Fibroblast of villous mesenchyme (primary cell): ENCODE measurements around the gene PRKAR2B. TPM values are rescaled to one million over a fixed set of nuclear protein-coding genes. Genes with fewer than 3 reads are reported as not detected.
A peak's percentile ranks its signal among the peaks of the same experiment; 100 is the strongest.
"Not testable (repeated sequence)": the region's sequence is repeated elsewhere in the genome, so short reads cannot be mapped to it uniquely, and the experiment has no call there.

Source experiments
- DNase-seq: peaks from one replicate; pipeline ENCODE4 v3.0.0-alpha.2; 2010; ENCODE audit warnings: low read depth
- H3K4me3 ChIP-seq: 2 replicates; pipeline ENCODE4 v1.5.1; 2011; ENCODE audit warnings: low read depth, mild to moderate bottlenecking, low read length
- total RNA-seq: library from RNA; depleted of rRNA; stranded (reverse); fragments of >200 nt; gene quantifications from 2 replicates; pipeline ENCODE4 v1.2.3, GENCODE V29; 2012
- TF ChIP-seq, protein P1 (sequence below): IDR thresholded peaks from 2 replicates; pipeline ENCODE4 v1.5.1; 2012; ENCODE audit warnings: low read depth, mild to moderate bottlenecking, low read length; ENCODE audit not compliant: insufficient read depth

Gene PRKAR2B
- total RNA-seq, 1 donor = 3.9 TPM

DNA sequence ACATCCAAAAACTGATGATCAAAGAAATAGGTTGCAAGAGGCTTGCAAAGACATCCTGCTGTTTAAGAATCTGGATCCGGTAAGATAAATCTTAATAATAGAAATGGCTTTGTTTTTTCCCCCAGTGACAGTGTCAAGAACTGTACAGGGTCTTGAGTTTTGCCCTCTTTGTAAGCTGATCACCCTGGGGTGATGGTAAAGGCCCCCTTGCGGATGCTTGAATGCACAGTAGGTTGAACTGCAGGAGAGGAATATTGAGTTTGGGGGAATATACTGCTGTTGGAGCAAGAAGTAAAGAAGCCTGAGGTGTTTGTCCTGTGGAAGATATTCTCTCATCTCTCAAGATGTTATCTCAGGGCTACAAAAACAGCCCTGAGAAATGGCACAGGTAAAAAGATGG is 83.7 kb downstream of the PRKAR2B start:
- no peak overlapping the region for H3K4me3 ChIP-seq
- TF ChIP-seq, protein P1, sequence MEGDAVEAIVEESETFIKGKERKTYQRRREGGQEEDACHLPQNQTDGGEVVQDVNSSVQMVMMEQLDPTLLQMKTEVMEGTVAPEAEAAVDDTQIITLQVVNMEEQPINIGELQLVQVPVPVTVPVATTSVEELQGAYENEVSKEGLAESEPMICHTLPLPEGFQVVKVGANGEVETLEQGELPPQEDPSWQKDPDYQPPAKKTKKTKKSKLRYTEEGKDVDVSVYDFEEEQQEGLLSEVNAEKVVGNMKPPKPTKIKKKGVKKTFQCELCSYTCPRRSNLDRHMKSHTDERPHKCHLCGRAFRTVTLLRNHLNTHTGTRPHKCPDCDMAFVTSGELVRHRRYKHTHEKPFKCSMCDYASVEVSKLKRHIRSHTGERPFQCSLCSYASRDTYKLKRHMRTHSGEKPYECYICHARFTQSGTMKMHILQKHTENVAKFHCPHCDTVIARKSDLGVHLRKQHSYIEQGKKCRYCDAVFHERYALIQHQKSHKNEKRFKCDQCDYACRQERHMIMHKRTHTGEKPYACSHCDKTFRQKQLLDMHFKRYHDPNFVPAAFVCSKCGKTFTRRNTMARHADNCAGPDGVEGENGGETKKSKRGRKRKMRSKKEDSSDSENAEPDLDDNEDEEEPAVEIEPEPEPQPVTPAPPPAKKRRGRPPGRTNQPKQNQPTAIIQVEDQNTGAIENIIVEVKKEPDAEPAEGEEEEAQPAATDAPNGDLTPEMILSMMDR = no peak
- DNase-seq = no peak

DNA sequence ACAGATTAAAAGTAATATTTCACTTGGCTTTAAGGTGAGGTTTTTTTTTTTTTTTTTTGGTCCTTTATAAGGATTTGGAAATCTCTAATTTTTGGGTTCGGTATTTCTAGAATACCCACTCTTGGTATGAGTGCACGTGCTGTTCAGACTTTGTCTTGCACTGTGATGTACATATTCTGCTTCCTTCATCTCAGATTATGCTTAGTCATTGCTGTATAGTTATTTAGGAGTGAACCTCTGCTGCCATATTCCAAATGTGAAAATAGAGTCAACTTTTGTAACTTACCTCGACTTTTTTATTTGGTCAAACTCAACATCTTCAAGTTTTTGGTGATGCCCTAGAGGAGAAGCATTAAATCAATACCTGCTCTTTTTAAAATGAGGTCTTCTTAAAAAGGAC is 84.2 kb downstream of the PRKAR2B start:
- DNase-seq = no peak
- H3K4me3 ChIP-seq = no peak overlapping the region
- TF ChIP-seq, protein P1 = no peak

DNA sequence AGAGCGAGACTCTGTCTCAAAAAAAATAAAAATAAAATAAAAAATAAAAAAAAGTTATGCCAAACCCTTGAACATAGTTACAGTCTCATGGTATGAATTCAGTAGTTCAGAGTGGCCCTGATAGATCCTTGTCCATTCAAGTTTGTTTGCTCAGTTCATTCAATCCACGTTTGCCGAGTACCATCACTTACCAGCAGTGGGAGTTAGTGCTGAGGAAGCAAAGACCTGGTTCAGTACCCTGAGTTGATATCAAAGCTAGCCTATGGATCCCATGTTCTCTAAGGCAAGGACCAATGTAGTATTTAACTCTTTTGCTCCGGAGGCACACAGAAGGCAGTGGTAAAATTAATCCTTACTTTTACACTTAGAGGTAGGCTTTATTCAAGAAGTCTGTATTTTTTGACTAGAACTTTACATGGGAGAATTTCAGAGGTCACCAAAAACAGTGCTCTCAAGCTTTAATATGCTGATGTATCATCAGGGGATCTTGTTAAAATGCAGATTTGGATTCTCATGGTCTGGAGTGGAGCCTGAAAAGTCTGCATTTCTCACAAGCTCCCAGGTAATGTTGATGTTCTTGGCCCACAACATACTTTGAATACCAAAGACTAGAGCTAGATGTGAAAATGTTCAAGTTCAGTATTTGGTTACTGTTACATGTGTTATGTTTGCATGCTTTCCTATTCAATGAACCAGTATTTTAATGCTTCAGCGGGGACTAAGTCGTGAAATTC is 86.1 kb downstream of the PRKAR2B start:
- DNase-seq = no peak
- TF ChIP-seq, protein P1 = peak; percentile 21
- H3K4me3 ChIP-seq = no peak overlapping the region

DNA sequence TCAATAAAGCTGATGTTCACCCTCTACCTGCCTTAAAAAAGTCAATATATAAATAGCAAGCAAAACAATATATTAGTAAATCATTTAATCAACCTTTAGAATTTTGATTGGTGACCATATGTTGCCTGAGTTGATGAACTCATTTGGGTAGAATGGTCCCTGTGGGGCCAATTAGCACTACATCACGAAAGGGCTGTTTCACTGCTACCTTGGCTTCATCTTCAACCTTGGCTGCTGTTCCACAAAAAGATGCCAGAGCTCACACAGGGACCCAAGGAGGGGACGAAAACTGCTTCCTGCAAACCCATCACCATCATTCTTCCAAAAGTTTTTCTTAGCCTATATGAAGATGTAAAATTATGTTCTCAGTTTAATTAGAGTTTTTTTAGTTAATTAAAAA is 88.9 kb downstream of the PRKAR2B start:
- no peak for DNase-seq
- TF ChIP-seq, protein P1 = no peak
- H3K4me3 ChIP-seq = no peak overlapping the region

DNA sequence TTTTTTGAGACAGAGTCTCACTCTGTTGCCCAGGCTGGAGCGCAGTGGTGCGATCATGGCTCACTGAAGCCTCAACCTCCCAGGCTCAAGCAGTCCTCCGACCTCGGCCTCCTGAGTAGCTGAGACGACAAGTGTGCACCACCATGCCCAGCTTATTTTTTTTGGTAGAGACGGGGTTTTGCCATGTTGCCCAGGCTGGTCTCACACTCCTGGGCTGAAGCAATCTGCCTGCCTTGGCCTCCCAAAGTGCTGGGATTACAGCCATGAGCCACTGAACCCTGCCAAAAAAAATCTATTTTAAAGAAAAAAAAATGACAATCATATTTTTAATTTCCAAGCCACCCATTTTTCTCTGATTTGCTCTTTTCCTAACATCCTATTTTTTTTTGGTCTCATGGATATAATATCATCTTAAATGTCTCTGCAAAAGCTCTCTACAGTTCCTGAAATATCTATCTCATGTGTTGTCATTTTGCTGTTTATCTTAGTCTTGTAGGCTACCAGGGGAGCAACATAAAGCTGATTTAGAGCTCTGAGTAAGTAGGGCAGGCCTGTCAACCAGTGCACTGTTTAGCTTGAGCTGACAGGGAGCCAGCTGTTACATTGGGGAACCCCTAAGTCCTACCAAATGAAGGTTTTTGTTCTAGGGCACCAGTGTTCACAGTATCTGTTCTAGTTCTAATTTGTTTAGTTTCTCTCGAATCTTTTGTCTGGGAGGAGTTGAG is 94.4 kb downstream of the PRKAR2B start:
- peak; percentile 64 for DNase-seq
- TF ChIP-seq, protein P1 = no peak

DNA sequence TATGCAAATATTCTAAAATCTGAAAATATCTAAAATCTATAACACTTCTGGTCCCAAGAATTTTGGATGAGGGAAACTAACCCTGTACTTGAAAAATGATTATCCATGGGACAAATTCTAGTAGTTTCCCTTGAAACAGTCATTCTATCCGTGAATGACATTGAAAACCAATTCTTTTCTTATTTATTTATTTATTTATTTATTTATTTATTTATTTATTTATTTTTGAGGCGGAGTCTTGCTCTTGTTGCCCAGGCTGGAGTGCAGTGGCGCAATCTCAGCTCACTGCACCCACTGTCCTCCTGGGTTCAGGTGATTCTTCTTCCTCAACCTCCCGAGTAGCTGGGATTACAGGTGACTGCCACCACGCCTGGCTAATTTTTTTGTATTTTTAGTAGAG is 99.4 kb downstream of the PRKAR2B start:
- not testable (repeated sequence) for DNase-seq, H3K4me3 ChIP-seq

More for the DNA sequence above, 94.4 kb downstream of the PRKAR2B start:
- H3K4me3 ChIP-seq = no peak overlapping the region

DNA sequence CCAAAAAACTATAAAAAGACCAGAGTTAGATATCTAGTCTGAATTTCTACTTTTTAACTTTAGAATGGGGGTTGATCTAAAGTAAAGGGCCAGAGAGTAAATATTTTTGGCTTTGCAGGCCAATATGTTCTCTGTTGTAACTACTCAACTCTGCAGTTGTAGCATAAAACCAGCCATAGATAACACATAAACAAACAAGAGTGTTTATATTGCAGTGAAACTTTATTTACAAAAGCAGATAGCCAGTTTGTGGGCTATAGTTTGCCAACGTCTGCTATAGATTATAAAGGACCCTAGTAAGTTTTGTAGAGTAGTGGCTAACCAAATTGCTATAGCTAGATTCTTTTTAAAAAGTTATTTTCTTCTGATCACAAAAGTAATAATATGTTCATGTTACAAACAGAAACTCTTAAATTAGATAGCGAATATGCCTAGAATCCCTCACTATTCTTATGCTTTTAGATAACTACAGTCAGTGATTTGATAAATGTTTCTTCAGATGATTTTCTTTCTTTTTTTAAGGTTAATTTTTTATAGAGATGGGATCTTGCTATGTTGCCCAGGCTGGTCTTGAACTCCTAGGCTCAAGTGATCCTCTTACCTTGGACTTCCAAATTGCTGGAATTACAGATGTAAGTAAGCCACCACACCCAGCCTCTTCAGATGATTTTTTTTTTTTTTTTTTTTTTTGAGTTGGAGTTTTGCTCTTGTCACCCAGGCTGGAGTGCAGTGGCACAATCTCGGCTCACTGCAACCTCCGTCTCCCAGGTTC is 100.7 kb downstream of the PRKAR2B start:
- TF ChIP-seq, protein P1 = no peak
- H3K4me3 ChIP-seq = no peak overlapping the region
- peak; percentile 68 for DNase-seq
